DMS53 treated with DMSO at 0.1 percent for 48 hours (cell line): ENCODE measurements around the gene UBE2G1.
"Not testable (repeated sequence)": the region's sequence is repeated elsewhere in the genome, so short reads cannot be mapped to it uniquely, and the experiment has no call there.

ENCODE experiments used
- DNase-seq: peaks from one replicate; lab custom pipeline; 2025; ENCODE audit not compliant: unreplicated experiment; lab: John Stamatoyannopoulos, UW

UBE2G1 gene, protein sequence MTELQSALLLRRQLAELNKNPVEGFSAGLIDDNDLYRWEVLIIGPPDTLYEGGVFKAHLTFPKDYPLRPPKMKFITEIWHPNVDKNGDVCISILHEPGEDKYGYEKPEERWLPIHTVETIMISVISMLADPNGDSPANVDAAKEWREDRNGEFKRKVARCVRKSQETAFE

GRCh38 chr17:4366327-4367063 lies at the start of gene UBE2G1:
UBE2G1 (minus strand) TSS chr17:4366675; CDS start chr17:4366316, 359 bp downstream.
- DNase-seq = peak; percentile 97

GRCh38 chr17:4412933-4413831 lies 46.7 kb upstream of the UBE2G1 start:
- peak; percentile 72 for DNase-seq

DNA sequence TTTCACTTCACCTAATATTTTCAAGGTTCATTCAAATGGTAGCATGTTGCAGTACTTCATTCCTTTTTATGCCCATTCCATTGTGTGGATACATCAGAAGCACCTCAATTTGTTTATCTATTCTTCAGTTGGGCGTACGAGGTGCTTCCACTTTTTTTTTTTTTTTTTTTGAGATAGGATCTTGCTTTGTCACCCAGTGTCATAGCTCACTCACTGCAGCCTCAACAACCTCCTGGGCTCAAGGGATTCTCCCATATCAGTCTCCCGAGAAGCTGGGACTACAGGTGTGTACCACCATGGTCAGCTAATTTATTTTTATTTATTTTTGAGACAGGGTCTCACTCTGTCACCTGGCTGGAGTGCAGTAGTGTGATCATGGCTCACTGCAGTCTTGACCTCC lies 44.7 kb upstream of the UBE2G1 start:
- no peak for DNase-seq

- no peak for DNase-seq
Observed at GRCh38 chr17:4409659-4410058, 43.2 kb upstream of the UBE2G1 start.

DNA sequence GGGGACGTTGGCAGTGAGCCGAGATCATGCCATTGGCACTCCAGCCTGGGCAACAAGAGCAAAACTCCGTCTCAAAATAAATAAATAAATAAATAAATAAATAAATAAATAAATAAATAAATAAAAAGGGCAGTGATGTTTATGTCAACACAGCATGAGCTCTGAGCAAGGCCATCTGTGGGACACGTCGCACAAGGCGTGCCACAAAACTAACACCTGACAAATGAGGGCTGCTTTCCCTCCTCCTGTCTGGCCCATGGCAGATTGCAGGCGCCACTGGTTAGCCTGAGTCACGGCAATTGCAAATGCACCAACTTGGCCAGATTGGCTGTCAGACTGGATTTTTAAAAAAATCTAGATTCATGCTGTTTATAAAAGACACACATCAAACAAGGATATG lies 41.4 kb upstream of the UBE2G1 start:
- DNase-seq = no peak

DNA sequence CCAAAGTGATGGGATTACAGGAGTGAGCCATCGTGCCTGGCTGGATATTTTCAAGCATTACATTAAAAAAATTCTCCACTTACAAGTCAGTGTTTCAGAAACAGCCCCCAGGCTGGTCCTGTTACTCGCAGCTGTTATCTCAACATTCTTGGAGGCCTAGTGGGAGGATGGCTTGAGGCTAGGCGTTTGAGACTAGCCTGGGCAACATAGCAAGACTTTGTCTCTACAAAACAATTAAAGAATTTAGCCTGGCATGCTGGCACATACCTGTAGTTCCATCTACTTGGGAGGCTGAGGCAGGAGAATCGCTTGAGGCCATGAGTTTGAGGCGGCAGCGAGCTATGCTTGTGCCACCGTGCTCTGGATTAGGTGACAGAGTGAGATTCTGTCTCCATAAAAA lies 40.7 kb upstream of the UBE2G1 start:
- DNase-seq = no peak

- no peak for DNase-seq
Observed at GRCh38 chr17:4406386-4406785, 39.9 kb upstream of the UBE2G1 start.

GRCh38 chr17:4405699-4406098 lies 39.2 kb upstream of the UBE2G1 start:
- DNase-seq = no peak

DNA sequence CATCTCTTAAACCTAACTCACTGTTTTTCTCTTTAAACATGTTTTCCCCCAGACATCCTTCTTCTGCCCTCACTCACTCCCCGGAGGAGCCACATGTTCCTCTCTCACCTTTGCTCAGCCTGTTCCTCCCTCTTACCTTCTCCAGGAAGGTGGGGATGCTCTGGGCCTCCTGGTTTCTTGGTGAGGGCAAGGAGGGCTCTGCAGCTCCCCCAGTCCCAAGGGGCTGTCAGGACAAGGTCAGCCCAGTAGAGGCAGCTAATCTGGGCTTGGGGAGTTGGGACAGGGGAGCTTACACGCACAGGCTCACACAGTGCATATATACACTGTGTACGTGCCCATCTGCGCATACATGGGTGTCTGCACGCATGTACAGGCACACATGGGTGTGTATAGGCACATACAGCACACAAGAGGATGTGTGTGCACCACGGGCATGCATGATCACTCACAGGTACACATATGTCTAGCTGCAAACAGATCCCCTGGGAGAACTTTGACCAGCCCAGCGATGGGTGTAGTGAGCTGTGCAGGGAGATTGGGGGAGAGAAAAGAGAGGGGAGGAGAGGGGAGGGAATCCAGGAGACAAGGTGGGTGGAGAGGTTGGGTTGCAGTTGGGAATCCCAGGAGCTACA lies 38.7 kb upstream of the UBE2G1 start:
- no peak for DNase-seq

GRCh38 chr17:4397840-4398239 lies 31.4 kb upstream of the UBE2G1 start:
- DNase-seq = no peak

GRCh38 chr17:4395111-4395478 lies 28.6 kb upstream of the UBE2G1 start:
- no peak for DNase-seq

GRCh38 chr17:4394208-4395110 lies 28.0 kb upstream of the UBE2G1 start:
- DNase-seq = no peak

DNA sequence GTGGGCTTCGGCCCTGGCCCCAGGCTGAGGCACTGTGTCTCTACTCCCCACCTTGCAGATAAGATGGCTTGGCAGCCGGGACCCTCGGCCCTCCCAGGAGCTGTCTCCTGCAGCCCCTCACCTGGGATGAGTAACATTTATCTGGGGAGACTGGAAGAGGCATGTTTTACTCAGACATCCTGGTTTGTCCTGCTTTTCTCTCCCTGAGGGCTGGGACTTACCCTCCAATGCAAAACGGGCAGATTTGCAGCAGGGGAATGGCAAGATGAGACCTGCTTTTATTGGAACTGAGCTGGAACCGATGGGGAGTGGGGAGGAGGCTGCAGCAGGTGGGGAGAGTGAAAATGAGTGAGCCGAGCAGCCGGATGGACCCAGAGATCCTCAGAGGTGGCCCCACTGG lies 27.3 kb upstream of the UBE2G1 start:
- no peak for DNase-seq

GRCh38 chr17:4389079-4389478 lies 22.6 kb upstream of the UBE2G1 start:
- no peak for DNase-seq

DNA sequence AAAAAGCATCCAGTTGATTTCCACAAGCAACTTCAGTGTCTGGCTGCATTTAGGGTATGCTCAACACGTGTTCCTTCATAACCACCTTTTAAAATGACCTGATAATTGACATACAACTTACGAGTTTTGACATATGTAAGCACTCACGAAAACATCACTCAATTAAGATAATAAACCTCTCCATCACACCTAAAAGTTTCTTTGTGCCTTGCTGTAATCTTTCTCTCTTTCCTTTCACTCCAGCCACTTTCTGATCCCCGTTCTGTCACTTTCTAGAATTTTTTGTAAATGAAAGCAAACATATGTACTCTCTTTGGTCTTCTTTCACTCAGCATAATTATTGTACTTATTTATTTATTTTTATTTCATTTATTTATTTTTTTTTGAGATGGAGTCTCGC lies 20.7 kb upstream of the UBE2G1 start:
- DNase-seq = no peak

GRCh38 chr17:4386406-4386805 lies 19.9 kb upstream of the UBE2G1 start:
- DNase-seq = no peak

DNA sequence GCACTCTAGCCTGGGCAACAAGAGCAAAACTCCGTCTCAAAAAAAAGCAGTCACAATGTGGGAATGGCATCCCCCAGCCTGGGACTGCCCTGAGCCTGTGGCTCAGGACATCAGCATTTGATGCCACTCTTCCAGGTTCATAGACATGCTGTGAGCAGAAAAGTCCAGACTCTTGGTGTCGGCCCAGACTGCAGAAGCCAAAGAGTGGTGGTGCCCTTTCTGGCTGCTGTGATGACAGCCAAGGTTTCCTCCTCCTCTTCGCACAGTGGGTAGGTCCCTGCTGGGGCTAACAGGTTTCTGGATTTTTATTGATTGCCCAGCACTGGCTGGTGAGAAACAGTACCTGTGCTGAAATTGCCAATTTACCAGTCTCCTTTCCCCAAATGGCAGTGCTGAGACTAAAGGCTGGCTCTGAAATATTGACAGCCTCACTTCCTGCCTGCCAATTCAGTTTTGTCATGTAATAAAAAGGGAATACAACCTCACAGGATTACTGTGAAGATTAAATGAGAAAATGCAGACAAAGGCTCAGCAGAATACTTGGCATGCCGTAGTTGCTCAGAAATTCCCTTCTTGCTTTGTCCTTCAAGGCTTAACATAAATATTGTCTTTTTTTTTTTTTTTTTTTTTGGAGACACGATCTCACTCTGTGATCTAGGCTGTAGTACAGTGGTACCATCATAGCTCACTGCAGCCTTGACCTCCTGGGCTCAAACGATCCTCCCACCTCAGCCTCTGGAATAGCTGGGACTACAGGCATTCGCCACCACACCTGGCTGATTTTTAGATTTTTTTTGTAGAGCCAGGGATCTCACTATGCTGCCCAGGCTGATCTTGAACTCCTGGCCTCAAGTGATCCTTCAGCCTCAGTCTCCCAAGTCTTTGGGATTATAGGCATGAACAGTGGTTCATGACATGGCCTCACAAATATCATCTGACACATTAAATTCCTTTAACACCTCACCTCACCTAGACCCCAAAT lies 15.5 kb upstream of the UBE2G1 start:
- no peak for DNase-seq

- no peak for DNase-seq
Observed at GRCh38 chr17:4378626-4379025, 12.2 kb upstream of the UBE2G1 start.

DNA sequence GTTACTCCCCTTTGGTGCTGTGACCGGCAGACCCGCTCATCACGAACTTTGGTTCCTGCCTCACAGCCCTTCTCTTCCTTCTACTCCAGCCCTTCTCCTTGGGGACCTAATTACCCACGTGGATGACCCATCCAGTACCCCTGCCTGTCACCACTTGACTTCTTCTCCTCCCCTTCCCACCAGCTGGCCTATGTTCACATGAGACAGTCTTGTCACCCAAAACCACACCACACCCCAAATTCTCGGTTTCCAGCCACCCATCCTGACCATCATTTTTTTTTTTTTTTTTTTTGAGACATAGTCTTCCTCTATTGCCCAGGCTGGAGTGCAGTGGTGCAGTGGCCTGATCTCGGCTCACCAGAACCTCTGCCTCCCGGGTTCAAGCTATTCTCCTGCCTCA lies 10.8 kb upstream of the UBE2G1 start:
- DNase-seq = not testable (repeated sequence)
